Measurements from ENCODE around the gene MAPK8IP3. TPM values are rescaled to one million over a fixed set of nuclear protein-coding genes. Genes with fewer than 3 reads are reported as not detected.

Gene MAPK8IP3
- total RNA-seq, 2 donors from 2014 or later, result 109 to 111 TPM

GRCh38 chr16:1661826-1662225 lies 44.2 kb upstream of the MAPK8IP3 start:
- Histone ChIP-seq H3K4me1 (ENCODE audit: control insufficient read depth in 1 of 2, low read depth in 2 of 2) (no peaks in the 10 kb centered on the region), H3K36me3 (peaks cover 67% of the 10 kb centered on the region), H3K27ac (no peak overlapping the region), H3K4me3 (no peak overlapping the region), H3K27me3 (replicated peaks; ENCODE audit: insufficient read depth) (no peaks in the 10 kb centered on the region), H3K9me3 (no peaks in the 10 kb centered on the region)
- ATAC-seq (ENCODE audit: insufficient number of reproducible peaks, low FRiP score, low read depth), result no peak
- TF ChIP-seq CTCF (IDR thresholded peaks at IDR 0.05), result no peak
- DNase-seq (ENCODE audit: low spot score), result no peak

GRCh38 chr16:1662543-1662942 lies 43.5 kb upstream of the MAPK8IP3 start:
- Histone ChIP-seq H3K36me3 (peaks cover 70% of the 10 kb centered on the region), H3K9me3 (no peaks in the 10 kb centered on the region), H3K27me3 (replicated peaks; ENCODE audit: insufficient read depth) (no peaks in the 10 kb centered on the region), H3K4me3 (no peak overlapping the region), H3K27ac (no peak overlapping the region), H3K4me1 (ENCODE audit: control insufficient read depth in 1 of 2, low read depth in 2 of 2) (no peaks in the 10 kb centered on the region)
- DNase-seq (ENCODE audit: low spot score), result no peak
- no peak for ATAC-seq (ENCODE audit: insufficient number of reproducible peaks, low FRiP score, low read depth)
- TF ChIP-seq CTCF (IDR thresholded peaks at IDR 0.05), result no peak

- Histone ChIP-seq H3K36me3 (peaks cover 84% of the 10 kb centered on the region), H3K4me1 (ENCODE audit: control insufficient read depth in 1 of 2, low read depth in 2 of 2) (no peaks in the 10 kb centered on the region)
These were observed 40.2 kb upstream of the MAPK8IP3 start for GRCh38 chr16:1665829-1666228.

GRCh38 chr16:1666316-1666715 lies 39.7 kb upstream of the MAPK8IP3 start:
- Histone ChIP-seq H3K4me1 (ENCODE audit: control insufficient read depth in 1 of 2, low read depth in 2 of 2) (no peaks in the 10 kb centered on the region), H3K4me3 (no peak overlapping the region), H3K36me3 (peaks cover 87% of the 10 kb centered on the region), H3K27me3 (replicated peaks; ENCODE audit: insufficient read depth) (no peaks in the 10 kb centered on the region), H3K27ac (no peak overlapping the region), H3K9me3 (no peaks in the 10 kb centered on the region)
- no peak for TF ChIP-seq CTCF (IDR thresholded peaks at IDR 0.05)
- DNase-seq (ENCODE audit: low spot score) (no peak), ATAC-seq (ENCODE audit: insufficient number of reproducible peaks, low FRiP score, low read depth) (no peak)

More at GRCh38 chr16:1665829-1666228, 40.2 kb upstream of the MAPK8IP3 start:
- no peak for ATAC-seq (ENCODE audit: insufficient number of reproducible peaks, low FRiP score, low read depth)
- H3K9me3 ChIP-seq, result no peaks in the 10 kb centered on the region
- no peak for TF ChIP-seq CTCF (IDR thresholded peaks at IDR 0.05)
- H3K27ac ChIP-seq, result no peak overlapping the region
- H3K27me3 ChIP-seq (replicated peaks; ENCODE audit: insufficient read depth), result no peaks in the 10 kb centered on the region
- DNase-seq (ENCODE audit: low spot score), result no peak
- H3K4me3 ChIP-seq, result no peak overlapping the region

- H3K36me3 ChIP-seq, result peaks cover 90% of the 10 kb centered on the region
- no peaks in the 10 kb centered on the region for H3K27me3 ChIP-seq (replicated peaks; ENCODE audit: insufficient read depth)
- no peak overlapping the region for H3K4me3 ChIP-seq
- no peaks in the 10 kb centered on the region for H3K4me1 ChIP-seq (ENCODE audit: control insufficient read depth in 1 of 2, low read depth in 2 of 2)
- no peak for DNase-seq (ENCODE audit: low spot score)
- TF ChIP-seq CTCF (IDR thresholded peaks at IDR 0.05), result no peak
- H3K9me3 ChIP-seq, result no peaks in the 10 kb centered on the region
- ATAC-seq (ENCODE audit: insufficient number of reproducible peaks, low FRiP score, low read depth), result no peak
- H3K27ac ChIP-seq, result no peak overlapping the region
These were observed 38.7 kb upstream of the MAPK8IP3 start for GRCh38 chr16:1667271-1667670.
